Glomerular visceral epithelial cell (primary cell): ENCODE data around the gene ACTR3C.
"Not testable (repeated sequence)": the region's sequence is repeated elsewhere in the genome, so short reads cannot be mapped to it uniquely, and the experiment has no call there.

Experiments
- DNase-seq: peaks from one replicate; pipeline ENCODE4 v3.0.0-alpha.2; 2016; ENCODE audit errors: extremely low spot score

The ACTR3C gene

GRCh38 chr7:150313870-150314269, 9.5 kb downstream of the ACTR3C start:
- DNase-seq: no peak

- no peak for DNase-seq
These were observed 10.0 kb downstream of the ACTR3C start for GRCh38 chr7:150313367-150313809.

- DNase-seq: peak; percentile 93
These were observed 10.5 kb downstream of the ACTR3C start for GRCh38 chr7:150312649-150313366.

- peak; percentile 63 for DNase-seq
These were observed 11.6 kb downstream of the ACTR3C start for GRCh38 chr7:150311711-150312110.

GRCh38 chr7:150311146-150311545, 12.2 kb downstream of the ACTR3C start:
- DNase-seq: no peak

- DNase-seq: no peak
These were observed 14.8 kb downstream of the ACTR3C start for GRCh38 chr7:150308575-150308974.

- peak; percentile 85 for DNase-seq
These were observed 15.4 kb downstream of the ACTR3C start for GRCh38 chr7:150307904-150308303.

GRCh38 chr7:150307129-150307528, 16.2 kb downstream of the ACTR3C start:
- DNase-seq: peak; percentile 82

- not testable (repeated sequence) for DNase-seq
These were observed 17.0 kb downstream of the ACTR3C start for GRCh38 chr7:150306377-150306776.

GRCh38 chr7:150305903-150306284, 17.5 kb downstream of the ACTR3C start:
- DNase-seq: not testable (repeated sequence)

GRCh38 chr7:150305259-150305902, 18.0 kb downstream of the ACTR3C start:
- DNase-seq: not testable (repeated sequence)

- not testable (repeated sequence) for DNase-seq
These were observed 18.7 kb downstream of the ACTR3C start for GRCh38 chr7:150304499-150305258.

GRCh38 chr7:150302908-150303310, 20.4 kb downstream of the ACTR3C start:
- peak; percentile 84 for DNase-seq

- not testable (repeated sequence) for DNase-seq
These were observed 25.4 kb downstream of the ACTR3C start for GRCh38 chr7:150297978-150298377.

GRCh38 chr7:150296802-150297201, 26.5 kb downstream of the ACTR3C start:
- not testable (repeated sequence) for DNase-seq

GRCh38 chr7:150295614-150296013, 27.7 kb downstream of the ACTR3C start:
- not testable (repeated sequence) for DNase-seq

GRCh38 chr7:150295027-150295426, 28.3 kb downstream of the ACTR3C start:
- not testable (repeated sequence) for DNase-seq

GRCh38 chr7:150290317-150290716, 33.0 kb downstream of the ACTR3C start:
- not testable (repeated sequence) for DNase-seq

- not testable (repeated sequence) for DNase-seq
These were observed 34.5 kb downstream of the ACTR3C start for GRCh38 chr7:150288816-150289215.

GRCh38 chr7:150287815-150288214, 35.5 kb downstream of the ACTR3C start:
- DNase-seq: not testable (repeated sequence)

- DNase-seq: peak; percentile 44
These were observed 37.2 kb downstream of the ACTR3C start for GRCh38 chr7:150285849-150286754.
